HUES6 (cell line): Measurements from ENCODE around the gene NCLN.

ENCODE experiments used
- H3K27ac ChIP-seq: 2 replicates; pipeline ENCODE4 v1.7.0; 2013; ENCODE audit warnings: low read depth, mild to moderate bottlenecking, low read length, inconsistent platforms
- H3K27me3 ChIP-seq: 2 replicates; pipeline ENCODE4 v1.6.1; 2013; ENCODE audit warnings: low read length; ENCODE audit not compliant: control insufficient read depth, insufficient read depth
- H3K36me3 ChIP-seq: 2 replicates; pipeline ENCODE4 v1.6.1; 2013; ENCODE audit warnings: low read length; ENCODE audit not compliant: control insufficient read depth, insufficient read depth
- H3K4me1 ChIP-seq: 2 replicates; pipeline ENCODE4 v1.6.1; 2013; ENCODE audit warnings: low read length; ENCODE audit not compliant: control insufficient read depth, insufficient read depth
- H3K4me3 ChIP-seq: 2 replicates; pipeline ENCODE4 v1.5.1; 2013; ENCODE audit warnings: low read depth, low read length
- H3K9ac ChIP-seq: one replicate; pipeline ENCODE4 v1.6.1; 2013; ENCODE audit warnings: mild to moderate bottlenecking, low read length
- H3K9me3 ChIP-seq: 2 replicates; pipeline ENCODE4 v1.6.1; 2013; ENCODE audit warnings: low read depth, low read length; ENCODE audit not compliant: control insufficient read depth, insufficient read depth

Gene NCLN

DNA sequence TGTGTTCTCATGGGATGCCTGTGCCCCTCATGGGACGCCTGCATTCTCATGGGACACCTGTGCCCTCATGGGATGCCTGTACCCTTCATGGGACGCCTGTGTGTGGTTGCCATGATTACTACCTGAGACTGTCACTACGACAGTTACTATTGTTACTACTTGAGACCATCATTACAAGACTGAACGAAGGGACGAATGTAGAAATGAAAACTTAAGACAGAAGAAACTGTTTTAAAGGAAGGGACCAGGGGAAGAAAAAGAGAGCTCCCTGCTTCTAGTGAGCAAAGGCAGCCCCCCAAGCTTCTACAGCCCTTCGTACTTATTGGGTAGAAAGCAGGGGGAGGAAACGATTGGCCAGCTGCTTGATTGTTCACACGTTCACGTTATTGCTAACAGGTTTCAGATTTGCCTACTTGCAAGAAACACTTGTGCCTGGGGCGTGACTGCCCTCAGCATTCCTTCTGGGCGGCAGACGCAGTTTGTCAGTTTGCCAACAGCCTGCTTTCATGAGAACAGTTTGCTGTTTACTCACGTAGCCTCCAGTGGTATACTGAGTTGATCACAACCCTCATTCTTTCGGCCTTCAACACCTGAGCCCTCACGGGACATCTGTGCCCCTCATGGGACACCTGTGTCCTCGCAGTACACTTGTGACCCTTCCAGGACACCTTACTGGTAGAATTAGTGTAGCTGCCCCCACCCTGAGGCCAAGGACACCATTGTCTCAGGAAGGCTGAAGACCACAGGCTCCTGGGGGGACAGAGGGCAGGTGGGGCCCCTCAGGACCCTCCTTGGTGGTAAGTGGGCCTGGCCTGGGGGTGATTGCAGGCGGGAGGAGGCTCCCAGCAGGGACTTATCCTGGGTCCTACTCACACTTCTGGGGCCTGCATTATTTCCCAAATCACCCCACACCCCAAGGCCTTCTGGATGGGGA lies 9.7 kb upstream of the NCLN start:
- H3K4me3 ChIP-seq: no peak overlapping the region
- no peak overlapping the region for H3K9ac ChIP-seq
- H3K9me3 ChIP-seq: no peaks in the 10 kb centered on the region
- no peaks in the 10 kb centered on the region; the same call in 1 of the 2 replicates for H3K27me3 ChIP-seq
- no peaks in the 10 kb centered on the region for H3K36me3 ChIP-seq
- H3K27ac ChIP-seq: no peak overlapping the region
- H3K4me1 ChIP-seq: no peaks in the 10 kb centered on the region

DNA sequence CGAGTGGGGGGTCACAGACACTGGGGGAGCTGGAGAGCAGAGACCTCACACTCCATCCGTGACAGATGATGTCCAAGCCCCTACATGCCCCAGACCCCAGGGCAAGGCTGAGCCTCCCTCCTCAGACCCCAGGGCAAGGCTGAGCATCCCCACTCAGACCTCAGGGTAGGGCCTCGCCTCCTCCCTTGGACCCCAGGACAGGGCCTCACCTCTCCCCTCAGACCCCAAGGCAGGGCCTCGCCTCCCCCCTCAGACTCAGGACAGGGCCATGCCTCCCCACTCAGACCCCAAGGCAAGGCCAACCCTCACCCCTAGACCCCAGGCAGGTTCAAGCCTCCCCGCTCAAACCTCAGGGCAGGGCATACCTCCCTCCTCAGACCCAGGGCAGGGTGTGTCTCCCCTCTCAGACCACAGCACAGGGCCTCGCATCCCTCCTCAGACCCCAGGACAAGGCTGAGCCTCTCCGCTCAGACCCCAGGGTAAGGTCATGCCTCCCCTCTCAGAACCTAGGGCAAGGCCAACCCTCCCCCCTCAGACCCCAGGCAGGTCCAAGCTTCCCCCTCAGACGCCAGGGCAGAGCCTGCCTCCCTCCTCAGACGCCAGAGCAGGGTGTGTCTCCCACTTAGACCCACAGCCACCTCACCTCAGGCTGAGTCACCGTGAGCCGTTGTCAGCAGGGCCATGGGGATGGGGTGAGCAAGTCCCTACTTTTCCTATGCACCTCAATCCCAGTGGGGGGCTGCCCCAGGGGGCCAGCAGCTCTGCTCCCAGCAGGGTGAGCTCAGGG lies 8.8 kb upstream of the NCLN start:
- Histone ChIP-seq H3K4me1 (no peaks in the 10 kb centered on the region), H3K36me3 (no peaks in the 10 kb centered on the region), H3K4me3 (no peak overlapping the region), H3K27ac (no peak overlapping the region), H3K9me3 (no peaks in the 10 kb centered on the region), H3K9ac (no peak overlapping the region), H3K27me3 (no peaks in the 10 kb centered on the region; the same call in 1 of the 2 replicates)

DNA sequence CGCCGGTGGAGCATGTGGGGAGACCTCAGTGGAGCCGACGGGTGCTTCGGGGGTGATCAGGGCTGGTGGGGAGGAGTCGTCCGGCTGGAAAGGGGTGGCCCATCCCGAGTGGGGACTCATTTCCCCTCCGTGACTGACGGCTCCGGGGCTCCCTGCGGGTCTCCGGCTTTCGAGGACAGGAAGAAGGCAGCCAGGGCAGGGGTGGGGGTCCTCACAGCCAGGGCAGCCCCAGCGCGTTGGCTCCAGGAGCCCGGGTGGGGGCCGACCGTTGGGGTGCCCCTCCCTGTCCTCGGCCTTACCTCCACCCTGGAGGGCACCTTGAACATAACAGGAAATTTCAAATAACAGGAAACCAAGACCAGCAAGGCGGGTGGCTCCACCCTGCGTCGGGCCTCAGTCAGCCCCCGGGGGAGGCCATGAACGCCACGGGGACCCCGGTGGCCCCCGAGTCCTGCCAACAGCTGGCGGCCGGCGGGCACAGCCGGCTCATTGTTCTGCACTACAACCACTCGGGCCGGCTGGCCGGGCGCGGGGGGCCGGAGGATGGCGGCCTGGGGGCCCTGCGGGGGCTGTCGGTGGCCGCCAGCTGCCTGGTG lies 7.3 kb upstream of the NCLN start, which contains the start of gene S1PR4:
TSS of gene S1PR4 (plus strand) at position 393 of the 596 bp plus-strand sequence. CDS start at position 417, 24 bp downstream.
- Histone ChIP-seq H3K9ac (no peak within 1 kb of the TSS), H3K4me3 (no peak within 1 kb of the TSS), H3K27me3 (no peaks in the 10 kb centered on the region), H3K27ac (no peak within 1 kb of the TSS), H3K4me1 (no peaks in the 10 kb centered on the region), H3K9me3 (no peaks in the 10 kb centered on the region), H3K36me3 (no peaks in the 10 kb centered on the region)

DNA sequence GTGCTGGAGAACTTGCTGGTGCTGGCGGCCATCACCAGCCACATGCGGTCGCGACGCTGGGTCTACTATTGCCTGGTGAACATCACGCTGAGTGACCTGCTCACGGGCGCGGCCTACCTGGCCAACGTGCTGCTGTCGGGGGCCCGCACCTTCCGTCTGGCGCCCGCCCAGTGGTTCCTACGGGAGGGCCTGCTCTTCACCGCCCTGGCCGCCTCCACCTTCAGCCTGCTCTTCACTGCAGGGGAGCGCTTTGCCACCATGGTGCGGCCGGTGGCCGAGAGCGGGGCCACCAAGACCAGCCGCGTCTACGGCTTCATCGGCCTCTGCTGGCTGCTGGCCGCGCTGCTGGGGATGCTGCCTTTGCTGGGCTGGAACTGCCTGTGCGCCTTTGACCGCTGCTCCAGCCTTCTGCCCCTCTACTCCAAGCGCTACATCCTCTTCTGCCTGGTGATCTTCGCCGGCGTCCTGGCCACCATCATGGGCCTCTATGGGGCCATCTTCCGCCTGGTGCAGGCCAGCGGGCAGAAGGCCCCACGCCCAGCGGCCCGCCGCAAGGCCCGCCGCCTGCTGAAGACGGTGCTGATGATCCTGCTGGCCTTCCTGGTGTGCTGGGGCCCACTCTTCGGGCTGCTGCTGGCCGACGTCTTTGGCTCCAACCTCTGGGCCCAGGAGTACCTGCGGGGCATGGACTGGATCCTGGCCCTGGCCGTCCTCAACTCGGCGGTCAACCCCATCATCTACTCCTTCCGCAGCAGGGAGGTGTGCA lies 6.6 kb upstream of the NCLN start:
- H3K27me3 ChIP-seq: no peaks in the 10 kb centered on the region
- H3K9ac ChIP-seq: no peak overlapping the region
- no peaks in the 10 kb centered on the region for H3K4me1 ChIP-seq
- no peak overlapping the region for H3K27ac ChIP-seq
- H3K9me3 ChIP-seq: no peaks in the 10 kb centered on the region
- no peak overlapping the region for H3K4me3 ChIP-seq
- no peaks in the 10 kb centered on the region for H3K36me3 ChIP-seq

DNA sequence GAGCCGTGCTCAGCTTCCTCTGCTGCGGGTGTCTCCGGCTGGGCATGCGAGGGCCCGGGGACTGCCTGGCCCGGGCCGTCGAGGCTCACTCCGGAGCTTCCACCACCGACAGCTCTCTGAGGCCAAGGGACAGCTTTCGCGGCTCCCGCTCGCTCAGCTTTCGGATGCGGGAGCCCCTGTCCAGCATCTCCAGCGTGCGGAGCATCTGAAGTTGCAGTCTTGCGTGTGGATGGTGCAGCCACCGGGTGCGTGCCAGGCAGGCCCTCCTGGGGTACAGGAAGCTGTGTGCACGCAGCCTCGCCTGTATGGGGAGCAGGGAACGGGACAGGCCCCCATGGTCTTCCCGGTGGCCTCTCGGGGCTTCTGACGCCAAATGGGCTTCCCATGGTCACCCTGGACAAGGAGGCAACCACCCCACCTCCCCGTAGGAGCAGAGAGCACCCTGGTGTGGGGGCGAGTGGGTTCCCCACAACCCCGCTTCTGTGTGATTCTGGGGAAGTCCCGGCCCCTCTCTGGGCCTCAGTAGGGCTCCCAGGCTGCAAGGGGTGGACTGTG lies 5.9 kb upstream of the NCLN start:
- Histone ChIP-seq H3K4me1 (no peaks in the 10 kb centered on the region), H3K36me3 (no peaks in the 10 kb centered on the region), H3K27me3 (no peaks in the 10 kb centered on the region), H3K27ac (no peak overlapping the region), H3K9me3 (no peaks in the 10 kb centered on the region), H3K4me3 (no peak overlapping the region), H3K9ac (no peak overlapping the region)

DNA sequence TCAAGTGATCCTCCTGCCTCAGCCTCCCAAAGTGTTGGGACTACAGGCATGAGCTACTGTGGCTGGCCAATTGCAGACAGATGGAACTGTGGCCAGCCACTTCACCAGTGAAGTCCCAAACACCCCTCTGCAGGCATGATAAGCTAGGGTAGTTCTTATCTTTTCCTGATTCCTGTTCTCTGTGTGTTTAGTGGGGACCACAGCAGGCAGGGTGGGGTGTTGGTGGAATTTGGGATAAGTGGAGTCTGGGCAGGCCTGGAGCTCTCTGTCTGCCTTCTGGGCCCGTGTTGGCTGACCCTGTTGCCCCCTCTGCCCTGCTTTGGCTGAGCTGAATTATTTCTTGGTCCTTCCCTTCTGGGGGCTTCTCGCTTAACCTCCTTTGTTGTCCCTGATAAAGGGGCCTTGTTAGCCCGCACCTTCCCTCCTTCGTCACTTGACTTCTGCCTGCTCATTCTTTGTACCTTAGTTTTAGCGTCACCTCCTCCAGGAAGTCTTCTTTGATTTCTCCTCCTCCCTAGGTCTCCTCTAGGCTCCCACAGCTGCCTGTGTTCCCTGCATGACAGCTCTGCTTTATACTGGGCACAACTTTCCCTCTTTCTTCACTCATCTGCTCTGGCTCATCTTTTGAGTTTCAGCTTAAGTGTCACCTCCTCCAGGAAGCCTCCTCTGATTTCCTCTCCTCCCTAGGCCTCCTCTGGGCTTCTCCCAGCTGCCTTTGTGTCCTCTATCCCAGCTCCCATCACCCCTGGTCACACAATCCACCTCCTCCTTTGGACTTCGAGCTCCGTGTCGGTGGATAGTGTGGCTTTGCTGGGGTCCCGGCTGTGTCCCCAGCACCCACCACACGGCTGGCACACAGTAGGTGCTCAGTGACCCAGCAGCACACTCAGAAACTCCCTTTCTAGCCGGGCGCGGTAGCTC lies 1.7 kb upstream of the NCLN start:
- H3K4me3 ChIP-seq: no peak overlapping the region
- H3K27me3 ChIP-seq: no peaks in the 10 kb centered on the region
- H3K27ac ChIP-seq: no peak overlapping the region
- H3K4me1 ChIP-seq: peaks cover 8% of the 10 kb centered on the region
- H3K9me3 ChIP-seq: no peaks in the 10 kb centered on the region
- peaks cover 3% of the 10 kb centered on the region; the same call in 1 of the 2 replicates for H3K36me3 ChIP-seq
- no peak overlapping the region for H3K9ac ChIP-seq

DNA sequence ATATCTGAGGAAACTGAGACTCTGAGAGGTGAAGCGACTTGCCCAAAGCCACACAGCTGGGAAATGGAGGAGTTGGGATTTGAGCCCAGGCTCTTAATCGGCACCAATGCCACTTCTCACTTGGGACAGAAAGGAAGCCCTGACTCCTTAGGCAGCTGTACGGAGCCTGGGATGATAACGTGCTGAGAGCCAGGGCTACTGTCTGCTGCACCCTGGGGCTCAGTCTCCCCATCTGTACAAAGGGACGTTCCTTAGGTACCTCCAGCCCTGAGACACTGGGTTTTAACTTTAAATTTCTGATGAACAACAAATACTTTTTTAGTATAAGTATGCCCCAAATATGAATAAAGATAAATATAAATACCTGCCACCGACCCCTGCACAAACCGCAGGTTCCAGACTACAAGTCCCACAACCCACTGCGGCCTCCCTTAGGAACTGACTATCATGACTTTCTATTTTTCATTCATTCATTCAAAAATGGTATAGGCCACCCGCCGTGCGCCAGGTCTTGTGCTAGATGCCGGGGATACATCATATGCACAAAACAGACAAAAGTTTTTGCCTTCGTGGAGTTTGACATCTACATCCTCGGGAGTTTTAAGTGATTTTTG lies 776 bp upstream of the NCLN start:
- H3K27ac ChIP-seq: peak overlapping the region; percentile 72; the same call in 1 of the 2 replicates
- no peak overlapping the region for H3K9ac ChIP-seq
- H3K9me3 ChIP-seq: no peaks in the 10 kb centered on the region
- H3K36me3 ChIP-seq: peaks cover 3% of the 10 kb centered on the region; the same call in 1 of the 2 replicates
- peaks cover 13% of the 10 kb centered on the region for H3K4me1 ChIP-seq
- H3K27me3 ChIP-seq: no peaks in the 10 kb centered on the region
- H3K4me3 ChIP-seq: peak overlapping the region; percentile 68

DNA sequence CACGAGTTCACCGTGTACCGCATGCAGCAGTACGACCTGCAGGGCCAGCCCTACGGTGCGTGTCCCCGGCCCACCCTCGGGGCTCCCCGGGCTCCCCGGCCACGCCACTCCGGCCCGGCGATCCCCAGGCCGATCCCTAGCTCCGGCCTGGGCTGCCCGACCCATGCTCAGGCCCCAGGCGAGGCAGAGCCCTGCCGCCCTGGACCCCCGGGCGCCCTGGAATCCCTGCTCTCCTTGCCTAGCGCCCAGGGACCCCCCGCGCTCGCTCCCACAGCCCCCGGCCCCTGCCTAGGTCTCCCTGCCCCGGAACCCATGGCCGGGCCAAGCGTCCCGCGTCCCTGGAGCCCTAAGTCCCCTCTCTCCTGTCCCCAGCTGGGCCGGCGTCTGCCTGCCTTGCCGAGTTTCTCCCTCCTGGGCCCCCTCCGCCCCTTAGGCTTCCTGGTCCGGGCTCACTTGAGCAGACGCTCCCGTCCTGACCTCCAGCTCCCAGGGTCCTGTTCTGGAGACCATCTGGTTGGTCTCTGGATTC lies 494 bp downstream of the NCLN start:
- Histone ChIP-seq H3K36me3 (peaks cover 7% of the 10 kb centered on the region; the same call in 1 of the 2 replicates), H3K27ac (peak overlapping the region; percentile 73; the same call in 1 of the 2 replicates)

More for the DNA sequence above, 494 bp downstream of the NCLN start:
- Histone ChIP-seq H3K9ac (peak overlapping the region; percentile 93), H3K4me1 (peaks cover 13% of the 10 kb centered on the region), H3K27me3 (no peaks in the 10 kb centered on the region), H3K4me3 (peak overlapping the region; percentile 68), H3K9me3 (no peaks in the 10 kb centered on the region)
